T-helper 9 cell (primary cell): ENCODE measurements around the gene DPCD.
"Not testable (repeated sequence)": the region's sequence is repeated elsewhere in the genome, so short reads cannot be mapped to it uniquely, and the experiment has no call there.

Experiments
- DNase-seq: peaks from one replicate; pipeline ENCODE4 v3.0.0-alpha.2; 2020

Gene DPCD

DNA sequence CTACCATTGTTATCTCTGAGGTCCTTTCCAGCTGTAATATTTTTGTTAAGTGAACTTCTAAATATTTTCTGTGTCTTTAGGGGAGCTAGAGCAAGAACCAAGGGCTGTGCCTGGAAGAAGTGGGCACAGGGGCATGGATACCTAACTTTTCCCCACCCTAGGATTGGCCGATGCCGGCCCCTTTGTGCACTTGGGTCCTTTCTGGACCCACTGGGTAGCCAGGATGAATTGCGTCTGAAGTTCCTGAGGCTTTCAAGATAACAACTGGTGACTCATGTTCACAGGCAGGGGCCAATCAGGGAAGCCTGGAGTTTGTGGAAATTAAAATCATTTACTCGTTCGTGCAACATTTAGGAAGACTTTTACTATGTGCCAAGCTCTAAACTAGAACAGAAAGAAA, 758 bp downstream of the DPCD start:
- DNase-seq, result no peak

DNA sequence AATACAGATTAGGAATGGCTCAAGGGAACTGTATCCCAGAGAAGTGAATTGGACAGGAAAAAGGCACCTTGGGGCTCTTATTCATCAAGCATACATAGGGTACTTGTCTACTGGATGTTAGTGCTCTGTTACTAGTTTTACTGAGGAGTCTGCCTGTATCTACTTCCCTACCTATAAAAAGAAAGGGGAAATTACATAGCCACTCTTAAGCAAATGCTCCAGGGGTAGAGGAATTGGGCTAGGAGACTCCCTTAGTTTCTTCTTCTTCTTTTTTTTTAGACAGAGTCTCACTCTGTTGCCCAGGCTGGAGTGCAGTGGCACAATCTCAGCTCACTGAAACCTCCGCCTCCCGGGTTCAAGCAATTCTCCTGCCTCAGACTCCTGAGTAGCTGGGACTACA, 5.2 kb downstream of the DPCD start:
- DNase-seq, result not testable (repeated sequence)

DNA sequence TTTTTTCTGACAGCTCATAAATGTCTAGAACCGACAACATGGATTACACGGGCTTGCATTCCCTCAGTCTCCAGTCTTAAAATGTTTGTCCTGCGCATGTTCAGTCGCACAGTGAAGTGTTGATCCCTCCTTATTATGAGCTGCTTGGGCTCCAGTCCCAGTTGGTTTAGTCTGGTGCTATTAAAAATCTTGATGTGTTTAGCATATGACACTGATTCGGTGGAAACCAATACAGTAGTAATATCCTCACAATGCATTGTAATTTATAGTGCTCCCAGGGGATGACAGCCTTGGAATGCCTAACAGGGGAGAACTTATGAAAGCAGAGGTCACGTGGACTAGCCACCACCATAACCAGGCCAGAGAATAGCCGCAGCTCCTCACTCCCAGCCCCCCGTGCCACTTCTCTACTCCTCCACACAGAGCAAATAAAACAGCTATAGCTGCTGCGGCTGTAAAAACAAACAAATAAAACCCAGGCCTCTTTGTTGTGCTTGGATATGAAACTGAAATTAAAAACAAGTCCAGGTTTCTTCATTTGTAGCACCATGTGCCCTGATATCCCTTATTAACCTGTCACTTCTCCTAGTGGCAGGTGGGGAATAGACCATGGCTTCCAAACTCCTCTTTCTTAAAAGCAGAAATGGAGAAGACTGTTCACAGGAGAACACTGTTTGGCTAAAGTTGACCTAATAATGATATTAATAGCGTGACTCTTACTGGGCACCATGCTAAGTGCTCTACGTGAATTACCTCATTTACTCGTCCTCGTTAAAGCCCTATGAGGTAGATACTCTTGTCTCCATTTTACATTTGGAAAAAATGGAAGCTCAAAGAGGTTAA, 7.7 kb downstream of the DPCD start:
- DNase-seq, result no peak

DNA sequence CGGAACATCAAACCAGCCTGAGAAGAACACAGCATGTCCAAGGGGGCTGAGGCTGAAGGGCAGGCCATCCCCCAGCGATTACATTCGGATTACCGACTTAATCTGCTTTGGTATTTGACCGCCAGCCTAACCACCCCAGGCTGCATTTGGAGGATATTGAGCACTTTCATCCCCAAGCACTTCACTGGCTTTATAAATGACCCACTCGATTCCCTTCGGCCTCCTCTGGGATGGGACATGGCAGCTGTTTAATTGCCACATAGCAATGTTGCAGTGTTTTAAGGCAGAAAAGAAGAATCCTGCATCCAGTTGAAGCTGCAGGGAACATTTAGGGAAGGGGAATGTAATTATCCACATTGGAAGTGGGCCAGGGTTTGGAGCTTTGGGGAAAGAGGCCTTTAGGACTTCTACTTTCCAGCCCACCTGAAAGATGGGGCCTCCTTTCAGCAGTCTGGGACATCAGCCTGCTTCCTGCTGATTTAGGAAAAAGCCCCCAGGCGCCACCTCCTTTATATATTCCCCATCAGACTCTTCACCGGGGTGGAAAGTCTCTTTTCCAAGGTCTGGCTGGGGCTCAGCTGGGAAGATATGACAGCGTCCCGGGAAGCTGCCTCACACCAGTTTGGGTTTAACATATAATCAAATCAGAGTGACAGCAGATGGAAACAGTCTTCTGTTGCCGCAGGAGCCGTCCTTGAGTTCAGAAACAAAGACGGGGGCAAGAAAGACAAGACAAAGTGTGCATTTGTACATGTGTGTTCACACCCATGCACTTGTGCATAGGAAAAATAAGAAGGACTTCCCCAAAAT, 9.2 kb downstream of the DPCD start:
- DNase-seq, result no peak

DNA sequence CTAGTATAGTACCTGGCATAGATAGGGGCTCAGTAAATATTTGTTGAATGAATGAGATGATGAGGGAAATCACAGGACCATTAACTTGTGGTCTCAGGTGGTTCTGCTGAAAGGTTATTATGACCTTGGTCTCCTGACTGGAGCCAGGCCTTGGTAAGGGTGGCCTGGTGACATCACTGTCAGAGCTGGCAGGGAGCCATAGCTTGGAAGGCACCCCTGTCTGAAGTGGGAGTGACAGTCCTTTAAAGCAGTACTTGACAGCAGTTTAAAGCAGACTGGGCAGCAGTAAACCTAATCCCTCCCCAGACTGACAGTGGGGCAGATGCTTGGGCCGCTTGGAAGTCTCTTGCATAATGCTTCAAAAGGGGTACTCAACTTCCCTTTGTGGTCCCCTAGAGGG, 13.4 kb downstream of the DPCD start:
- DNase-seq, result no peak

DNA sequence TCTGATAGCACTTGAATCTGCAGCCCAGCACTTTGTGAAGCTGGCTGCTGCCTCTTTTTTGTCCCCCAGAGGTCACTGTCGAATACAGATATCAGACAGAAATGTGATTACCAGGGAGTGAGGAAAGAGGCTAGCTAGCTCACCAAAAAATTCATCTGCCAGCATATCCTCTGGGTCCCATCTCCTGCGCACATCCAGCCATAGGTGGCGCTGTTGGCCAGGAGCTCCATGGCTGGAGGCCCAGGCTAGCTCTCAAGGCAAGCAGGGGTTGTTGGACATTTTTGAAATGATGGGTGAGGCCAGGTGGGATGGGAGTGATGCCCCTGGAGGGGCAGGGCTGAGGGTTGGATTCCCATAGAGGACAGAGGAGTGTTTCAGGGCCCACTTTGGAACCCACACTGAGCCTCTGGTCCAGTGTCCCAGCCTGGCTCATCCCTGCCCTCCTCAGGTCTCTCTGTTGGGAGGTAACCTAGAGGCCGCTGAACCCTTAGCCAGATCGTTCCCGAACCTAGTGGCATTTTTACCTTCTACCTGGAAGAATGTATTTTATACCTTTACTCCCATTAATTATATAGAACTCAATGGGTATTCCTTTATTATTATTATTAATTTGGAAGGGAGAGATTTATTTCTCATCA, 14.8 kb downstream of the DPCD start:
- peak; percentile 41 for DNase-seq

DNA sequence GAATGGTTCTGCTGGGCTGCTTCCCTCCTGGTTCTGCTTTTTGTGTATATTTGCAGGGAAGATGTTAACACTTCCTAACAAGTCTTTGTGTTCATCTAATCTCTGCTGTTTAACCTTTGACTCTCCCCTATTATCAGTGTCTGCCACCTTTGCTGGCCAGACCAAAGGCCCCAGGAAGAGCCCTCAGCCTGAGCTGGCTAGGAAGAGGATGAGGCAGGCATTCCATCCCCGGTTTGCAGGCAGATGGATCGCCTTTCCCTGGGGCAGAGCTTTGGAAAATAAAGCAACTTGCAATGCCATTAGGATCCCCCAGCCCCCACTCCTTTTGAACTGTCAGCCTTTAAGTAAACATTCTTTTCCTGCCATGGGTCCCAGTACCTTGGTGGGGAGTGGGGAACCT, 19.0 kb downstream of the DPCD start:
- DNase-seq, result no peak

DNA sequence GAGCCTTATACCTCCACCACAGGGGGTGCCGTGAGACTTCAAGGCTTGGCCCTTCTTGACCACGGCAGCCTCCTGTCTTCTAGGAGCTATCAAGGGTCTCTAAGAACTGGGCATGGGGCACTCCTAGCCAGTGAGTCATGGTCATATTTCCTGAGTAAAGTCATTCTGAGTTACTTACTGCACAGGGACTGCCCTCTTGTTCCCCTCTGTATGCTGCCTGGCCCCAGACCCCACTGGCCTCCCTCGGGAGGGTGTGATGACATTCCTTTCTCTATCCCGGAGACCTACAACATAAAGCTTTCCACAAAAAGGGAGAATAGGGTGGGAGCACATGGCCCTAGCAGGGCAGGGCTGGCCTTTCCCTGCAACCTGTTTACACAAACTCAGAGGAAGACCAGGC, 21.4 kb downstream of the DPCD start:
- DNase-seq, result no peak

DNA sequence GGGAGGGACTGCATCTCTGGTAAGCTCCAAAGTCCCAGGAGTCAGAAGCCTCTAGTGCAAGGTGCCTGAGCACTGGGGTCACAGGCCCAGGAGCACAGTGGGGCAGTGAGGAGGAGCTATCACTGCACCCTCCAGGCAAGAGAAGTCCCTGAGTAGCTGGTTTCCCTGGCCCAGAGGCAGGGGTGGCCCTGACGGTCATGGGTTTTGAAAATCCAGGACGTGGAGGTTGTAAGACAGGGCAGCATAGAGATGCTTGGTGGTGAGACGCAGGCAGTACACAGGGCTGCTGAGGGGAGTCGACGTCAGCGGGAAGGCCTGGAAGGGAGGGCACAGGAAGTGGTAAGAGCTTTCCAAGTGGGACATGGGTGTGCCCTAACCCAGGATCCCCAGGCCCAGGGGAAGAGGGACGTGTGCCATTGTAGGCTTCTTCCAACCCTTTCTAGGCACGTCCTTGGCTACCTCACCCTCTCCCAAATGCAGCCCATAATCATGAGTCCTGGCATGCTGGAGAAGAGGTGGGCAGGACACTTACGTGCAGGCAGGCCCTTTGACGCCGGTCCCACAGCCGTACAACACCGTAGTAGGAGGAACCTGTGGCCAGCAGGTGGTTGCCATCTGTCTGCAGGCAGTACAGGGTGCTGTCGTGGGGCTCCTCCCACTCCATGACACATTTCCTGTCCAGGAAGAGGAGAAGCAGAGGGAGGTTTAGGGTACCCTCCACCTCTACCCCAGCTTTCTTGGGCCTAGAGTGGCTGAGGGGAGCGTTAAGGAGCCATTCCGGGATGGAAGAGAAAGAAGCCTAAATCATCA, 23.2 kb downstream of the DPCD start:
- no peak for DNase-seq

DNA sequence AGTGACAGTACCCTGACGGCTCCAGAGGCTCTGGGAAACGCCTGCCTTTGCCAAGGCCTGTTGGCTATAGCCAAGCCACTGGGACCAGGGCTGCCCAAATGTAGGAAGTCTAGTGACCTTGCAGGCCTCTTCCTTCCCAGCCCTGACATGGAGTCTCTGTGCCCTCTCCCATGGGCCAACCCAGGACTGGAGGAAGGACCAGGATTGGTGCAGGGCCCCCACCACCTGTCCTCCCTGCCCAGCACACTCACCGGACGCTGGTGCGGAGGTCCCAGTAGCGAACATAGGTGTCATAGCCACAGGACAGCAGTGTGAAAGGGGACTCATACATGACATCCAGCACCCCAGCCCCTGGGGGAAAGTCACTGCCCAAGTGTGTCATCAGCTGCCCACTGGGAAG, 24.0 kb downstream of the DPCD start:
- DNase-seq, result no peak

DNA sequence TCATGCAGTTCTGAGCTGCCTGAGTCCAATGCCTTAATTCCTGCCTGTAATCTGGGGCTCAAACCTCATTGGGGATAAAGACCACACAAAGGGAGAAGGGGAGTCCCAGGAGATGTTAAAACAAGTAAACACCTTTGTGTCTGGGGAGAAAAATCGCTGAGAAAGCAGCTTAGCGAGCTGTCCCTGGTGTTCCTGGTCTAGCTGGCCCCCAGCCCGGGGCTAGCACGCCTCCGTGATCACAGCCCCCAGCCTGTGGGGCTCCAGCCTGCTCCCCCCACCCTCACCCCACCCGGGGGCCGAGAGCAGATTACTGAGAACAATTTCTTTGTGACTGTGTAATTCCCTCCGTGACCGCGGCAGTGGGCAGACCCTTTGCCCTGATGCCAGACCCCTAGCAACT, 24.8 kb downstream of the DPCD start:
- no peak for DNase-seq

DNA sequence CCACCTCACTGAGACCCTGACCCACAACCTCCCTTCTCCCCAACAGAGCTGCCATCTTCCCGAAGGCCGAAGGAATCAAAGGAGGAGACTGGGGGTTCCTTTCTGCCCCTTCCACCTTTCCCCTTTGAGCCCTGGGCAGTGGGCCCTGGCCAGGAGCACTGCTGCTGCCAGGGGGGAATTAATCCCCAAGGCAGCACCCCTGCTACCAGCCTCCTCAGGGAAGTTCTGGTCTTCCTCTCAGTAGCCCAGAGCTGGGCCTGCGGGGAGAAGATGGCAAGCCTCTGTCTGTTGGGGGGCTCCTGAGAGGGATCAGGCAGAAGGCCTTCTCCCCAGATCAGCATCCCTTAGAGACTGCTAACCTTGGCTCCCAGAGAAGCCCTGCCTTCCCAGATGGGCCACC, 25.5 kb downstream of the DPCD start:
- no peak for DNase-seq

DNA sequence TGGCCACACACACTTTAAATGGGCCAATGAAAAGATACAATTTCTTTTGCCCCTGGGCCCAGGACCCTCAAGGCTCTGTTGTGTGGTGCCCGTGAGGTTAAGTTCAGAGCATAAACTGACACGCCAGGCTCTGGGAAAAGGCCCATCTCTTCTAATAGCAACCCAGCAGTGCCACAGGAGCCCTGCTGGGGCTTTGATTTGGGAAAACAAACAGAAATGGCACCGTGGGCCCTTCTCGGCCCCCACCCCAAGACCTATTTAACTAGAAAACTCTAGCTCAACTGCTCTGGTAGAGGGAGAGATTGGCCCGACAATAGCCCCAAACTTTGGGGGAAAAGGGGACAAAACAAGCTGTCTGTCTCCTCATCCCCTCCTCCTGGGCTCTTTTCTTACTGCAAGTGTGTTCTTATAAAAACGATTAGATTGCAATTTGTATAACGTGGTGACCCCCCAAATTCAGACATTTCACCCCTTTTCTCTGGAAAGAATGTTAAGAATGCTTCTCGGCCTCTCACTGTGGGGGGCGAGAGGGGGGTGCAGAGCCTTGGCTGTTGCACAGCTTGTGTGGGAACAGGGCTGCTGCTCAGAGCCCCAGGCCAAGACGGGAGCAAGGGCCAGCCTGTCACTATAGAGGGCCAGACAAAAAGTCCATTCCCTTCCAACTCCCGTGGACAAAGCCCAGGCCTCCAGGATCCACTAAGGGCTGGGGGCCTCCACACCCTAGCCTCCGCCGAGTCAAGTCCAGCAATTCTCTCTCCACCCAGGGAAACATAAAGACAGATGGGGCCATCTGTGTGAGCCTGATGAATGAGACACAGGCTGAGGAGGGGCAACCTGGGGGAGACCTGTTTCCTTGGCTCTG, 26.8 kb downstream of the DPCD start:
- no peak for DNase-seq

DNA sequence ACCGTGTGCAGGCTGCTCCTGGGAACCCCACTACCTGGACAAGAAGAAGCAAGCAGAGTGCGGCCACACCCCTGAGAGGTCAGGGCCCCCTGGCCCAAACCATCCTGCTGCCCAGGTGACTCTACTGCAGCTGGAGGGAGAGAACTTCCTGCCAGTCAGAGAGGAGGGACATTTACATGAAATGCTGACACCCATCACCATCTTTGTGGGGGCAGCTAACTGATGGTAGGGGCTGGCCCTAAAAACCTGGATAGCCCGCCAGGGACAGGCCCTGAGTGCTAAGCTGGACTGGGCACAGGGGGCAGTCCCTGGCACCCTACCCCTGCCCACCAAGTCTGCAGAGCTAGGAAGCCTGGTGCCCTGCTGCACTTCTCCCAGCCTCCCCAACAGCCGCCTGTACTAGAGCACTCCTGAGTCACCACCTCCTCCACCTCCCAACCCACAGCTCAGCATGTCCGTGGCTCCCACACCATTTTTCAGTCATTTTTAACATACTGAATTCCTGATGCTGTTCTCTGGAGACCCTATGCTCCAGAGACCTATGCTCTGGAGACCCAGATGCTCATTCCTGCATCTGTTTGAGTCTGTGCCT, 27.5 kb downstream of the DPCD start:
- DNase-seq, result no peak

DNA sequence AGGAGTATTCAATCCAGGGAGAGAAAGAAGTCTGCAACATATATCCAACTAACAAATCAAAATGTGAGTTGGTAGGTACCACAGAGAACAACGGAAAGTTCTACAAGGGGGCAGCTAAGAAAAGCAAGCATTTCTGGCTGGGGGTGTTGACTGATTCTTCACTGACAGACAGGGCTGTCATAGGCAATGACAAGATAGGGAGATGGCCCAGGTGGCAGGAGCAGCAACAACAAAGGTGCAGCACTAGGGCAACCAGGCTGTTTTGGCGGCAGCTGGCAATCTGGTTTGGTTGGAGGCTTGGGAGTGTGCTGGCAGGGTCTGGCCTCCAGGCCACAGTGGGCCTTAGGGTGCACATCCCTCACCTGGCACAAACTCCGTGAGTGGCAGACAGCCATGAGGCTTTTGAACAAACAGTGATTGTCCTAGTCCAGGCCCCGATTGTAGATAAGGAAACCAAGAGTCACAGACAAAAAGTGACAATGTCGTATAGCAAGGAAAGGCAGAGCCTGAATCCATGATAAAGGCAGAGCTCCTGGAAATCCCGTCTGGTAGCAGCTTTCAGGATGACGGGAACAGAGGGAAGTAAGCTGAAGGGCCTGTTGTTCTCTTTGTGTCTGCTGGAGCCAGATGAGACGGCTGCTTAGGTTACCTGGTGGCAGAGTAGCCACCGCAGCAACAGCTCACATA, 28.4 kb downstream of the DPCD start:
- no peak for DNase-seq

DNA sequence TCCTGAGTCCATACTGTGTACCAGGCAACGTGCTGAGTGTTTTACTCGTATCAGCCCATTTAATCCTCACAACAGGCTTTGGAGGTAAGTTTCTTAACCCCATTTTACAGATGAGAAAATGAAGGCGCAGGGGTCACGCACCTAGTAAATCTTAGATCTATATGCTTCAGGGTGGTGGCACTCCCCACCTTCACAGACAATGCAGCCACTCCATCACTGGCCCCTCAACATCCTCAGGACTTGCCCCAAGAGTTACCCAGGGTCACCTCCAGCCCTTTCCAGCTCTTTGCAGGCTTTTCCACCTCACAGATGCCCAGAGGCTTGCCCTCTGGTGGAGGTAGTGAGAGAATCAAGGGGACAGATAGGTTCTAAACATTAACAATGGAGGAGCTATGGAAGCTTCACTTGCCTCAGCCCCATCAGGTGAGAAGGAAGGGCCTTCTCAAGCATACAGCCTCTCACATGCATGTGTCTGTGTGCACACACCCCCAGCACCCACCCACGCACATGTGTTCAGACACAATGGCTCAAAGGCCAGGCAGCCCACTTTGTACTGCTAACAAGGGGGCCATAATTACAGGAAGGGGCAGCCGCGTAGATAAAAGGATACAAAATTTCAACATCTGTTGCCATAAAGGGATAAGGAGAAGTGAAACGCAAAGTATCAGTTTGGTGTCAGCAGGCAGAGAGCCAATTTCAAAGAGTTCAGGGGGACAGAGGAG, 29.1 kb downstream of the DPCD start:
- DNase-seq, result no peak

DNA sequence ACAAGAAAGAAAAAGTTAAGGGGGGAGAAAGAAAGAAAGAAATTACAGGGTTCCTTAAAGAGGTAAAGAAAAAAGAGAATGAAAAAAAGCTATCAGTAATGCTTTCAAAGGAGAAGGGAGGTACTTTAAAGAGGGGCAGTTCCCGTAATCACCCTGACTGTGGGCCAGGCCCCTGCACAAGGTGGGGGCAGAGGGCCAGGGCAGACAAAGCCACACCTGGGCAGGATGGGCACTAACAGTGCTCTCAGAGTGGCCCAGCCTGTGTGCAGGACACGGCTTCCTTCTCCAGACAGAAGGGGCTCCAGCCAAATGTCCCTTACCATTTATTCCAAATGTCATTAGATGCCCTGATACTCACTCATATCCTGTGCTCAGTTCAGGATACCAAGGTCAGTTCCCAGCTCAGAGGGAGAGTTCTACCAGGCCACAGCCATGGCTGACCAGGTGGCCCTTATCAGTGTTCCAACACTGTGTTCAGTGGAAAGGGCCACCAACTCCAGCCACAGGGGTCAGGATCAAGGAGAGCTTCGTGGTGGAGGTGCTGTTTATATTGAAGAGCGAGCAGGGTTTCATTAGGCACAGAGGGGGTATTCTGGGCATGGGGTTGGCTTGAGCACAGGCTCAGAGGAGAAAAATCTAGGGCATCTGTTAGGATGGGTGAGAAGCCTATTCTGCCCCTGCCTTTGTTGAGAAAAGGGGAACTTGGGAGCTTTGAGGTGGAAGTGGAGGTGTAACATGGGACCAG, 29.9 kb downstream of the DPCD start:
- no peak for DNase-seq

DNA sequence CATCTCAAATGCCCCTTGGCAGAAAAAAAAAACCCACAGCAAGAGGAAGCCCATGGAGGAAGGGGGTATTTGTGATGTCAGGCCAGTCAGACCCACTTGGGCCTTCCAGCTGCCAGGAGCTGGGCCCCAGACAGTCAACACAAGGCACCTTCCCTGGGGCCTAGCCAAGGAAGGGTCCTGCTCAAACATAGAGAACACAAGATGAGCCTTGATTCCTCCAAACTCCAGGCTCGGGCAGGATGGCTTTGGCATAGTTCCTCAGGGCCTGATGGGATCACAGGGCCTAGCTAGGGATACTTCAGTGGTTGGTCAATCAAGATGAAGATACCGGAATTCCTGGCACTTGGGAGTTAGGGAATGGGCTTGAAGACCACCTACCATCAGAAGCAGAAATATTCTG, 30.8 kb downstream of the DPCD start:
- no peak for DNase-seq

DNA sequence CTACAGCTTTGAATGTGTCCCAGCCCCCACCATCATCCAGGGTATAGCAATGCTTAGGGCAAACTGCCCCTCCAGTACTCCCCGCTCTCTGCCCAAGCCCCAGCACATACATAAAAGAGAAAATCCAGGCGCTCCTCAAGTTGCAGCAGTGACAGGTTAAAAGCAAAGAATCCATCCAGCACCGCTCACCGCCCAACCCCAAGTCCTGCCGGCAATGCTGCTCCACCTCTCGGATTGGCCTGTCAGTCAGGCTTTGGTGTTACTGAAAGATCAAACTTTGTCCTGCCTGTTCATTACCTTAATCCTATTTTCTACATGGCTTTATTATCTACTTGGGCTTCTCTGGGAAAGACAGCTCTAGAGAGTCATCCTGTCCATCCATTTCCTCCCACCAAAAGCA, 31.9 kb downstream of the DPCD start:
- no peak for DNase-seq
